OCI-LY1 (cell line): ENCODE data around the gene C1orf87.

Source experiments
- H2AFZ ChIP-seq: fragments of 200-600 bp; sonication (generic), shearing (Covaris generic); 2 replicates; pipeline ENCODE4 v1.6.0; 2014; ENCODE audit warnings: antibody characterized with exemption, mild to moderate bottlenecking, low read length
- H3F3A ChIP-seq: fragments of 200-600 bp; sonication (generic), shearing (Covaris generic); 2 replicates; pipeline ENCODE4 v1.6.0; 2014; ENCODE audit warnings: mild to moderate bottlenecking, antibody characterized with exemption, low read length, moderate library complexity; ENCODE audit not compliant: insufficient read depth
- H3K27ac ChIP-seq: fragments of 200-600 bp; sonication (generic); 2 replicates; pipeline ENCODE4 v1.5.1; 2014; ENCODE audit warnings: low read length, mixed run types, mild to moderate bottlenecking, low read depth; ENCODE audit not compliant: poor library complexity, severe bottlenecking
- H3K27me3 ChIP-seq: fragments of 200-600 bp; sonication (generic); 2 replicates; pipeline ENCODE4 v1.6.0; 2014; ENCODE audit warnings: antibody characterized with exemption, mild to moderate bottlenecking, low read length, moderate library complexity; ENCODE audit not compliant: insufficient read depth
- H3K36me3 ChIP-seq: fragments of 200-600 bp; sonication (generic); 2 replicates; pipeline ENCODE4 v1.6.1; 2014; ENCODE audit warnings: mild to moderate bottlenecking, antibody characterized with exemption, low read length, moderate library complexity, mixed read lengths; ENCODE audit not compliant: insufficient read depth
- H3K4me1 ChIP-seq: fragments of 200-600 bp; sonication (generic); 2 replicates; pipeline ENCODE4 v1.5.1; 2014; ENCODE audit warnings: mild to moderate bottlenecking, low read length, moderate library complexity; ENCODE audit not compliant: insufficient read depth, severe bottlenecking
- H3K4me2 ChIP-seq: fragments of 200-600 bp; sonication (generic), shearing (Covaris generic); 2 replicates; pipeline ENCODE4 v1.6.1; 2014; ENCODE audit warnings: low read length
- H3K4me3 ChIP-seq: fragments of 200-600 bp; sonication (generic); 2 replicates; pipeline ENCODE4 v1.5.1; 2014; ENCODE audit warnings: low read length, low read depth, mild to moderate bottlenecking, mixed read lengths; ENCODE audit not compliant: poor library complexity, severe bottlenecking
- H3K79me2 ChIP-seq: fragments of 200-600 bp; shearing (Covaris generic); 2 replicates; pipeline ENCODE4 v1.6.1; 2016; ENCODE audit warnings: mixed run types, low read length, mixed read lengths; ENCODE audit not compliant: insufficient read depth
- H3K9ac ChIP-seq: fragments of 200-600 bp; sonication (generic), shearing (Covaris generic); 2 replicates; pipeline ENCODE4 v1.6.1; 2014; ENCODE audit warnings: mild to moderate bottlenecking, low read length, mixed read lengths
- H3K9me2 ChIP-seq: fragments of 200-600 bp; sonication (generic), shearing (Covaris generic); 2 replicates; pipeline ENCODE4 v1.6.1; 2014; ENCODE audit warnings: low read depth, mild to moderate bottlenecking, low read length, mixed read lengths
- H3K9me3 ChIP-seq: fragments of 200-600 bp; shearing (Covaris generic); 2 replicates; pipeline ENCODE4 v1.6.1; 2014; ENCODE audit warnings: low read length, mixed read lengths
- H4K20me1 ChIP-seq: fragments of 200-600 bp; sonication (generic), shearing (Covaris generic); 2 replicates; pipeline ENCODE4 v1.6.0; 2016; ENCODE audit warnings: mild to moderate bottlenecking, low read length; ENCODE audit not compliant: insufficient read depth
- CTCF ChIP-seq: fragments of 200-600 bp; sonication (generic), shearing (Covaris generic); IDR thresholded peaks from 2 replicates; pipeline ENCODE4 v1.5.1; 2017; ENCODE audit warnings: mild to moderate bottlenecking, antibody characterized with exemption, low read length, moderate library complexity, mixed read lengths
- EZH2 ChIP-seq: fragments of 200-600 bp; sonication (generic), shearing (Covaris generic); IDR thresholded peaks from 2 replicates; pipeline ENCODE4 v1.8.0; 2017; ENCODE audit warnings: borderline replicate concordance, mixed run types, mild to moderate bottlenecking, antibody characterized with exemption, low read length, moderate library complexity, mixed read lengths

The C1orf87 gene

GRCh38 chr1:60049188-60049587, 24.4 kb downstream of the C1orf87 start:
- H3K4me3 ChIP-seq: no peak overlapping the region
- no peak for TF ChIP-seq CTCF
- no peak for TF ChIP-seq EZH2
- H3K4me1 ChIP-seq: no peaks in the 10 kb centered on the region

DNA sequence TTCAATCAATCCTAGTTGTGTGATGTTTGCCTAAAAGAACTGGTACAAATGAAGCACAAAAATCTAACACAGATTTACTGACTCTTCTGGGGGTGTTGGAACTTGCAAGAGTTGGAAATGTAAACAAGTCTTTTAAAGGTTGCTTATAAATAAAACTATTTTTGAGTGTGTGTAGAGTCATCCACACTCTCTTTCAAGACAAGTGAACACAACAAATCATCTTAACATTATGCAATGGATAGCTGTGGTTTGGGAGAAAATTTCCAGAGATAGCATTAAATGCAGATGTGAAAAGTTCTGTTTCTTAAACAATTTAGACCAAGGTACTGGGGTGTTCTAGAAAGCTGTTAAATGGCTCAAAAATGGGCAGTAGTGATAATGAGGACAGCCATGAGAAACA, 28.7 kb downstream of the C1orf87 start:
- no peak overlapping the region for H3K4me2 ChIP-seq
- H3K27ac ChIP-seq: no peak overlapping the region
- no peaks in the 10 kb centered on the region for H3K9me2 ChIP-seq
- H3F3A ChIP-seq: no peaks in the 10 kb centered on the region
- no peak for TF ChIP-seq CTCF
- no peaks in the 10 kb centered on the region for H3K36me3 ChIP-seq
- no peaks in the 10 kb centered on the region for H3K79me2 ChIP-seq
- H3K9ac ChIP-seq: no peak overlapping the region
- no peaks in the 10 kb centered on the region for H3K4me1 ChIP-seq
- no peaks in the 10 kb centered on the region for H3K27me3 ChIP-seq
- H3K9me3 ChIP-seq: no peaks in the 10 kb centered on the region
- no peaks in the 10 kb centered on the region for H4K20me1 ChIP-seq
- H3K4me3 ChIP-seq: no peak overlapping the region
- no peak overlapping the region for H2AFZ ChIP-seq

More at GRCh38 chr1:60049188-60049587, 24.4 kb downstream of the C1orf87 start:
- no peak overlapping the region for H3K27ac ChIP-seq
- no peak overlapping the region for H2AFZ ChIP-seq
- H3K36me3 ChIP-seq: no peaks in the 10 kb centered on the region
- no peak overlapping the region for H3K9ac ChIP-seq
- H3K79me2 ChIP-seq: no peaks in the 10 kb centered on the region
- no peaks in the 10 kb centered on the region for H3K9me3 ChIP-seq
- H3K9me2 ChIP-seq: no peaks in the 10 kb centered on the region
- no peaks in the 10 kb centered on the region for H3K27me3 ChIP-seq
- H3K4me2 ChIP-seq: no peak overlapping the region
- no peaks in the 10 kb centered on the region for H3F3A ChIP-seq
- H4K20me1 ChIP-seq: no peaks in the 10 kb centered on the region

DNA sequence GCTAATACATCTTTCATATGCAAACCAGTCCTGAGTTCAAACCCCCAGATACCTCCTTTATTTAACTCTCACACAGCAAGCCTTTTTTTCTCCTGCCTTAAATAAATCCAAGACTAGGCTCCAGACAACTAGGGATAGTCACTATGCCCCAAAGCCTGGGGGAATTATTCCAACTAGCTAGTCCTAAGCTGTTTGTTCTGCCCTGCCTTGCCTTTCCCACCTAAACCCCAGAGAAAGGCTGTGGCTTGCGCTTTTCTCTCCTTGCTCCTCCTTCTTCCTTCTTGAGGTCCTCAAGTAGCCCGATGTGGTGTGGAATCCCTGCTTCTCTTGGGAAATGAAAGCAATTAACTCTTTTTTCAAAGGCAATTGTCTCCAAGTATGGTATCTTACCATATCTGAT, 31.8 kb downstream of the C1orf87 start:
- Histone ChIP-seq H3K4me1 (no peaks in the 10 kb centered on the region), H3K4me2 (no peak overlapping the region), H3K36me3 (no peaks in the 10 kb centered on the region), H3K27me3 (no peaks in the 10 kb centered on the region), H4K20me1 (no peaks in the 10 kb centered on the region), H3K9ac (no peak overlapping the region), H3K4me3 (no peak overlapping the region), H3K27ac (no peak overlapping the region), H3F3A (no peaks in the 10 kb centered on the region), H2AFZ (no peak overlapping the region), H3K9me3 (no peaks in the 10 kb centered on the region), H3K79me2 (no peaks in the 10 kb centered on the region), H3K9me2 (no peaks in the 10 kb centered on the region)
- no peak for TF ChIP-seq EZH2
- no peak for TF ChIP-seq CTCF
